Measurements from ENCODE around the gene NKD2. TPM values are rescaled to one million over a fixed set of nuclear protein-coding genes. Genes with fewer than 3 reads are reported as not detected.

Gene NKD2
- total and polyA plus RNA-seq, 3 donors from 2014 or later, result 16.5 to 42.1 (median 31.6) TPM

GRCh38 chr5:1086871-1087270 lies 78.3 kb downstream of the NKD2 start:
- H3K27me3 ChIP-seq, result no peaks in the 10 kb centered on the region
- DNase-seq, result no peak
- peaks cover 11% of the 10 kb centered on the region for H3K4me1 ChIP-seq
- TF ChIP-seq POLR2A (IDR thresholded peaks at IDR 0.05) (no peak), CTCF (IDR thresholded peaks at IDR 0.05) (no peak)
- no peak overlapping the region for H3K27ac ChIP-seq
- no peak overlapping the region for H3K4me3 ChIP-seq
- intact Hi-C loops (cut with DNase I; ENCODE audit: low total_unique reads), result no loop called here
- no peaks in the 10 kb centered on the region for H3K36me3 ChIP-seq (ENCODE audit: low read depth, missing control alignments)
- no peaks in the 10 kb centered on the region for H3K9me3 ChIP-seq
- 92 to 94% methylated on average over 13 to 31 of the region's 31 CpGs for WGBS, 2 donors

GRCh38 chr5:1087428-1087827 lies 78.8 kb downstream of the NKD2 start:
- no peak overlapping the region for H3K27ac ChIP-seq
- no peak for DNase-seq
- TF ChIP-seq CTCF (IDR thresholded peaks at IDR 0.05) (no peak), POLR2A (IDR thresholded peaks at IDR 0.05) (no peak)
- no peaks in the 10 kb centered on the region for H3K36me3 ChIP-seq (ENCODE audit: low read depth, missing control alignments)
- 96% methylated on average over 19 to 25 of the region's 25 CpGs for WGBS, 2 donors
- no peaks in the 10 kb centered on the region for H3K27me3 ChIP-seq
- no peaks in the 10 kb centered on the region for H3K9me3 ChIP-seq
- H3K4me1 ChIP-seq, result peaks cover 11% of the 10 kb centered on the region
- intact Hi-C loops (cut with DNase I; ENCODE audit: low total_unique reads), result no loop called here
- H3K4me3 ChIP-seq, result no peak overlapping the region

GRCh38 chr5:1088031-1088430 lies 79.4 kb downstream of the NKD2 start:
- no peak for DNase-seq
- Histone ChIP-seq H3K36me3 (ENCODE audit: low read depth, missing control alignments) (no peaks in the 10 kb centered on the region), H3K27ac (no peak overlapping the region), H3K4me3 (no peak overlapping the region), H3K4me1 (peaks cover 11% of the 10 kb centered on the region), H3K27me3 (no peaks in the 10 kb centered on the region), H3K9me3 (no peaks in the 10 kb centered on the region)
- 96 to 97% methylated on average over 25 to 26 of the region's 26 CpGs for WGBS, 2 donors
- no peak for TF ChIP-seq CTCF (IDR thresholded peaks at IDR 0.05)
- no peak for TF ChIP-seq POLR2A (IDR thresholded peaks at IDR 0.05)
- intact Hi-C loops (cut with DNase I; ENCODE audit: low total_unique reads), result no loop called here

Small RNA genes lying within 50 kb of the gene (microRNA-seq; reads per million reads assigned to microRNA genes)
- 0 reads per million in 2 donors for gene MIR4635 (ENCODE audit: borderline number of aligned reads in 2 of 2, borderline replicate concordance in 1 of 2)

Small RNA genes lying within 50 kb of the gene (small RNA-seq; reads per million reads assigned to genes)
- gene MIR4635, result 0 reads per million in 2 donors

Other genes starting within 250 kb of the NKD2 start
- 1 to 10 TPM; 3.0 to 9.0 TPM for gene ZDHHC11B, start 224.1 kb upstream of the NKD2 start, total RNA-seq
- gene ZDHHC11B, start 224.1 kb upstream of the NKD2 start, polyA plus RNA-seq (ENCODE audit: insufficient read depth, low read depth, low replicate concordance), result 4.6 TPM
- gene ZDHHC11, start 157.8 kb upstream of the NKD2 start, total RNA-seq, result 10 to 100 TPM; 37.2 to 39.7 TPM
- 22.9 TPM for gene ZDHHC11, start 157.8 kb upstream of the NKD2 start, polyA plus RNA-seq (ENCODE audit: insufficient read depth, low read depth, low replicate concordance)
- gene BRD9, start 116.0 kb upstream of the NKD2 start, total RNA-seq, result 100 to 1,000 TPM in 1 of 2 donors, 10 to 100 TPM in 1; 68.6 to 101 TPM
- 51.5 TPM for gene BRD9, start 116.0 kb upstream of the NKD2 start, polyA plus RNA-seq (ENCODE audit: insufficient read depth, low read depth, low replicate concordance)
- 10 to 100 TPM; 34.3 to 49.1 TPM for gene TRIP13, start 115.9 kb upstream of the NKD2 start, total RNA-seq
- gene TRIP13, start 115.9 kb upstream of the NKD2 start, polyA plus RNA-seq (ENCODE audit: insufficient read depth, low read depth, low replicate concordance), result 71.6 TPM
- 100 to 1,000 TPM; 168 to 212 TPM for gene SLC12A7, start 103.3 kb downstream of the NKD2 start, total RNA-seq
- gene SLC12A7, start 103.3 kb downstream of the NKD2 start, polyA plus RNA-seq (ENCODE audit: insufficient read depth, low read depth, low replicate concordance), result 73.2 TPM
- gene SLC6A19, start 192.8 kb downstream of the NKD2 start, total RNA-seq, result under 1 TPM; 0.16 to 0.68 TPM
- 0.28 TPM for gene SLC6A19, start 192.8 kb downstream of the NKD2 start, polyA plus RNA-seq (ENCODE audit: insufficient read depth, low read depth, low replicate concordance)
- gene SLC6A18, start 216.6 kb downstream of the NKD2 start, total RNA-seq, result under 1 TPM in 1 of 2 donors, not detected in 1; 0.24 TPM
- gene SLC6A18, start 216.6 kb downstream of the NKD2 start, polyA plus RNA-seq (ENCODE audit: insufficient read depth, low read depth, low replicate concordance), result not detected

Data from testis (tissue), 3 donors.